GM18499 (cell line): ENCODE measurements around the gene CDC42BPA.
A peak's percentile ranks its signal among the peaks of the same experiment; 100 is the strongest.
"Not testable (repeated sequence)": the region's sequence is repeated elsewhere in the genome, so short reads cannot be mapped to it uniquely, and the experiment has no call there.

Experiments
- ATAC-seq: cut with Tn5 transposase; IDR thresholded peaks from one replicate; pipeline ENCODE4 v1.9.1; 2021; ENCODE audit warnings: moderate number of reproducible peaks; ENCODE audit not compliant: insufficient read depth, unreplicated experiment

Gene CDC42BPA

GRCh38 chr1:227166559-227166958 lies 151.7 kb downstream of the CDC42BPA start:
- no peak for ATAC-seq

GRCh38 chr1:227161470-227161869 lies 156.8 kb downstream of the CDC42BPA start:
- no peak for ATAC-seq

DNA sequence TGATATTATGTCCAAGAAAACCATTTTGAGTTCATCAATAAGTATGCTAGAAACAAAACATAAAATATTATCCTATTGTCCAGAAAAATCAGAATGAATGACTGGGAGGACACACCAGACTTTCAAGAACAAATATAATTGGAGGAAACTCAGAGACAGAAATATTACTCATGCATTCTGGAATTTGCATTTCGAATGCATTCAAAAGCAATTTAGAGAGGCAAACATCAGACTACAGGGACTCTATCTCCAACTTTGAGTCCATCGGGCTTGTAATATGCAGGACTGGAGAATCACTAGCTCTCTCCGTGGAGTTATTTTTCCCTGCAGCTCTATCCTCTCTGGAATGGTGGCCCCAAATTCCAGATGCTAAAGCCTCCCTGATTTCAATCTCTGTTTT lies 161.8 kb downstream of the CDC42BPA start:
- no peak for ATAC-seq

GRCh38 chr1:227155688-227156087 lies 162.6 kb downstream of the CDC42BPA start:
- no peak for ATAC-seq

DNA sequence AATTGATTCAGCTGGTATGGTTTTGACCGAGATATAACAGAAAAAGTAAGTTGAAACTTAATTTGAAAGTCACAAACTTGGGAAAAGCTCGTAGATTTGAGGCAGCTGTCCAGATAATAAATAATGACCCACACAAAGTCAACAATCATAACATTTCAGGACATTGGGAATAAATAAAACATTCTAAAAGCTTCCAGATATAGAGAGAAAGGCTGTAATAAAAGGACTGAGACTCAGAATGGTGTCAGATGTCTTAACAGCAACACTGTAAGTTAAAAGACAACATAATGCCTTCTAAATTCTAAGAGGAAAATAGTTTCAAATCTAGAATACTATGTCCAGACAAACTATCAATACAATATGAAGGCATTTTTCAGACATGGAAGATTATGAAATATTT lies 163.3 kb downstream of the CDC42BPA start:
- no peak for ATAC-seq

DNA sequence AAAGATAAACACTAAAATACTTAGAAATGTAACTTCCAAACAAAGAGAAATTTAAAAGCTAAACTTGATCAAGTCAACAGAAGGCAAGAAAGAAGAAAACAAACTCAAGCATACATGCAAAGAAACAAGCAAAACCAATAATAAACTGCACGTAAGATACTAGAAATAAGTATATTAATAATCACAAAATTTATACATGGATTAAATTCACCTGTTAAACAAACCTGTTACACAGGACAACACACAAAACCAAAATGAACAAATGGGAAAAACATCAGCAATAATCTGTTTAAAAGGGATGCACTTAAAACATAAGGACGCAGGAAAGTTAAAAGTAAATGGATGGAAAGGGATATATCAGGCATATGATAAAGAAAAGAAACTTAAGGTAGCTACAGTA lies 165.8 kb downstream of the CDC42BPA start:
- ATAC-seq, result no peak

DNA sequence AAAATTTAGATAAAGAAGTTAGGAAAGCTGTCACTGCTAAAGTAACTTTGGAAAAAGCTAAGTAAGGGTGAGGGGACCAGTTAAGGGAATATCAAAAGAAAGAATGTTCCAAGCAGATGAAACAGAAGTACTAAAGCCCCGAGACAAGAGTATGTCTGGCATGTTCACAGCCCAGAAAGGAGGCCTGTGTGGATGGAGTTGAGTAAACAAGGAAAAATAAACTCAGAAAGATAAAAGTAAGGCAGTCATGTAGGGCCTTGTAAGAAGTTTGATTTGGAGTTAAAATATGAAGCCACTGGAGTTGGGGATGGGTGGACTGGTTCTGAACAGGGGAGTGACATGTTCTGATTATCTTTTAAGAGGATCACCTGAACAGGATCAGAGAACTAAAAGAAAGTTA lies 177.9 kb downstream of the CDC42BPA start:
- ATAC-seq, result no peak

- ATAC-seq, result no peak
Observed at GRCh38 chr1:227136210-227136820, 182.0 kb downstream of the CDC42BPA start.

GRCh38 chr1:227134686-227135314 lies 183.5 kb downstream of the CDC42BPA start:
- no peak for ATAC-seq

GRCh38 chr1:227132695-227133094 lies 185.6 kb downstream of the CDC42BPA start:
- not testable (repeated sequence) for ATAC-seq

- ATAC-seq, result no peak
Observed at GRCh38 chr1:227131193-227131592, 187.1 kb downstream of the CDC42BPA start.

GRCh38 chr1:227127891-227128290 lies 190.4 kb downstream of the CDC42BPA start:
- ATAC-seq, result peak; percentile 75

GRCh38 chr1:227125929-227126545 lies 192.3 kb downstream of the CDC42BPA start:
- ATAC-seq, result no peak

DNA sequence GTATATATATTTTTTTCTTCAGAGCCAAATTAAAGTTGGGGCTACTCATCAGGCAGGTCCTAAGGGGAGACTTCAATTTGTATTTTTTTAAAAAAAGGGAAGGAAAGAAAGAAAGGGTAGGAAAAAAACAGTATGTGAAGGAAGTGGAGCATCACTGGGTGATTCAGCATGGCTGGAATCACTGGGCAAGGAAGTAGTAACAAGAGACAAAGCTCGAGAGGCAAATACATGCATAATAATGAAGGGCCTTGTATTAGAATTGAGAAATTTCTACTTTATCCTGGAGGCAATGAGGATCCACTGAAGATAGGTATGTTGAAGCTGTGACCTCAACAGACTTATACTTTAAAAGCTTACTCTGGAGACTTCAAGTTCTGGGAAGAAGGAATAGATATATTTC lies 193.8 kb downstream of the CDC42BPA start:
- no peak for ATAC-seq

- ATAC-seq, result no peak
Observed at GRCh38 chr1:227120826-227121225, 197.5 kb downstream of the CDC42BPA start.

GRCh38 chr1:227112538-227112937 lies 205.8 kb downstream of the CDC42BPA start:
- ATAC-seq, result no peak

DNA sequence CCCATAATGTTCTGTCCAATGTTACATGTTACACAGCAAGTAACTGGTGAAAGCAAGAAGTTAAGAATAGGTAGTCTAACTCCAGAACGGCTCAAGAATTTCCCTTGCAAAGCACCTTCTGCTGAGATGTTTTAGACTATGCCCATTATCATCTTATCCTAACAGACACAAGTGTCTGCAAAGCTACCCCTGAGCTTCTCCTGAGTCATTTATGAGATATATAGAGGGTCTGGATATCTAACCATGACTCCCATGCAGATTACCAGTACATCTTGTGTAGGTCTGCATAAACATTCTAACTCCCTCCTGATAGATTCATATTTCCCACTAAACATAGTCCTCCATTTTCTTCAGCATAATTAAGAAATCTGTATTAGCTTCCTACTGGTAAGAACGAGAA lies 206.5 kb downstream of the CDC42BPA start:
- ATAC-seq, result no peak

- not testable (repeated sequence) for ATAC-seq
Observed at GRCh38 chr1:227105291-227105690, 213.0 kb downstream of the CDC42BPA start.

DNA sequence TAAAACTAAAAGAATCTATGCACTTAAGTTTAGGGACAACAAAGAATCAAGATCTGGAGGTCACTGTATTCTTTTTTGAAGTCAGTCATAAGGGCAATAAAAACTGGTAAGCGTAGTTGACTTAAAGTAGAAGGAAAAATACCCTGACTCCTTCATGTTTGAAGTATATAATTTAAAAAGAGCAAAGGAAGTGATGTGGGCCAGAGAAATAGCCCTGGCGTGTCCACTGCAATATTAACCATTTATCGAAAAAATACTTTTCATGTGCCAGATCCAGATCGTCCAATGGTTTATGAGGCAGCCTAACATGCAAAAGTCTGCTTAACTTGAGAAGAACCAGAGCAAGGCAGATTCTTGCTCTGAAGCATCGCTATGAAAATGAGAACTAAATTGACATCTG lies 216.2 kb downstream of the CDC42BPA start:
- no peak for ATAC-seq

GRCh38 chr1:227094249-227094966 lies 223.9 kb downstream of the CDC42BPA start:
- ATAC-seq, result no peak

DNA sequence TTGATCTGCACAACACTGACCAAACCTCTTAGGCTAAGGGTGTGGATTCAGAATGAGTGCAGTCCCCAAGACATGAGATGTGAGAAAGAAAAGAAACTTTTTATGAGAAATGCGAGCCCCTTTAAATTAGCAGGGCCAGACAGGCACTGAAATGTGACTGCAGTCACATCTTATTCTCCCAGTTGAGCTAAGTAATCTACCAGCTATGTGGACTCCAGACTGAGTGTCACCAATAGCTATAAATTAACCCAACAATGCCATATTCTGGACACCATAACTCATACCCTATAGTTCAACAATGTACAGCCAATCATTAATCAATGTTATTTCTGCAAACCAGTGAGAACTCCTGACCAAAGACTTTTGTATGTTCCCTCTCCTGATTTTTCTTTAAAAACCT lies 225.0 kb downstream of the CDC42BPA start:
- ATAC-seq, result no peak
